Spleen (tissue), 11 donors: ENCODE measurements around the gene SVIP. TPM values are rescaled to one million over a fixed set of nuclear protein-coding genes. Genes with fewer than 3 reads are reported as not detected.

ENCODE experiments used
- DNase-seq: peaks from one replicate; pipeline ENCODE4 v3.0.0-alpha.2; 2020
- H3K27ac ChIP-seq, 8 donors: fragments of 200-600 bp; sonication (generic) in 7 of 8; 1 replicate in 4 of 8; 2 replicates in 4 of 8; pipeline versions ENCODE4 v1.5.0 to v1.8.0; 2016 to 2021; ENCODE audit warnings: inconsistent platforms in 4 of 8, mild to moderate bottlenecking in 4 of 8, moderate library complexity in 1 of 8
- H3K27me3 ChIP-seq, 7 donors: fragments of 200-600 bp; sonication (generic) in 6 of 7; replicated peaks in 1 of 7; 1 replicate in 4 of 7; 2 replicates in 3 of 7; pipeline versions ENCODE4 v1.5.0 to v1.8.0; 2016 to 2021; ENCODE audit warnings: inconsistent platforms in 3 of 7, mild to moderate bottlenecking in 1 of 7
- H3K36me3 ChIP-seq, 6 donors: fragments of 200-600 bp; sonication (generic) in 5 of 6; 1 replicate in 4 of 6; 2 replicates in 2 of 6; pipeline versions ENCODE4 v1.5.0 to v1.8.0; 2016 to 2021; ENCODE audit warnings: inconsistent platforms in 2 of 6
- H3K4me1 ChIP-seq, 6 donors: fragments of 200-600 bp; sonication (generic) in 5 of 6; 1 replicate in 3 of 6; 2 replicates in 3 of 6; pipeline versions ENCODE4 v1.5.0 to v1.8.0; 2016 to 2021; ENCODE audit warnings: inconsistent platforms in 3 of 6
- H3K4me3 ChIP-seq, 8 donors: fragments of 200-600 bp; sonication (generic) in 7 of 8; 1 replicate in 4 of 8; 2 replicates in 4 of 8; pipeline versions ENCODE4 v1.5.0 to v1.8.0; 2016 to 2021; ENCODE audit warnings: inconsistent platforms in 4 of 8, mild to moderate bottlenecking in 4 of 8, moderate library complexity in 2 of 8
- H3K9me3 ChIP-seq, 8 donors: fragments of 200-600 bp; sonication (generic) in 7 of 8; 1 replicate in 4 of 8; 2 replicates in 4 of 8; pipeline versions ENCODE4 v1.5.0 to v1.8.0; 2016 to 2021; ENCODE audit warnings: inconsistent platforms in 4 of 8
- CTCF ChIP-seq, 11 experiments: fragments of 200-600 bp in 7 of 11; fragments of 450-650 bp in 4 of 11; sonication (generic) in 4 of 11; IDR thresholded peaks in 8 of 11; conservative IDR thresholded peaks in 3 of 11; 1 replicate in 7 of 11; 2 replicates in 4 of 11; pipeline versions ENCODE4 v1.4.0 to v1.8.0; 2016 to 2021; ENCODE audit warnings: antibody characterized with exemption in 11 of 11, inconsistent platforms in 4 of 11, mild to moderate bottlenecking in 1 of 11
- POLR2A ChIP-seq, 3 donors: fragments of 450-650 bp; IDR thresholded peaks; one replicate each; pipeline ENCODE4 v1.5.1; 2017; ENCODE audit warnings: antibody characterized with exemption in 3 of 3, mild to moderate bottlenecking in 1 of 3
- POLR2AphosphoS5 ChIP-seq, 3 donors: sonication (generic); formaldehyde crosslinking; IDR thresholded peaks; one replicate each; pipeline ENCODE4 v1.5.1; 2017; ENCODE audit warnings: antibody characterized with exemption in 3 of 3
- WGBS, 5 donors: extraction: QIAGEN DNeasy Blood & Tissue Kit in 3 of 5; methylation state at CpG; one replicate each; pipeline versions ENCODE4 v1.1.5 to v1.1.7; 2013 to 2018; 5-methylcytosine and 5-hydroxymethylcytosine counted together
- intact Hi-C: fragments of 100-400 bp; cut with DNase I; formaldehyde crosslinking; loops from one replicate; pipeline ENCODE4 v1.15.0; 2023; ENCODE audit warnings: low total_unique reads
- polyA plus RNA-seq, 3 donors: library from polyadenylated mRNA; stranded (reverse); fragments of 200-250 nt; gene quantifications; one replicate each; pipeline ENCODE4 v1.2.1, GENCODE V29; 2013
- total RNA-seq, 7 donors: library from RNA; depleted of rRNA in 3 of 7; stranded (reverse); fragments of >200 nt in 3 of 7; fragmentation: NEBNext Ultra II Directional in 4 of 7; extraction: Animal tissue kit (Norgen Biotek cat#: 25700) in 4 of 7; gene quantifications; one replicate each; pipeline versions ENCODE4 v1.1.0 to v1.2.1, GENCODE V29; 2016 to 2021
- donor health status: healthy with polysubstance abuse.
- donor health status: DM: no; HTN: no; CAD: no; lungs with moderate emphysema.
- donor health status: DM: no; HTN: no; CAD: no.
- donor health status: Bipolar disorder and iron deficiency.
- donor health status: healthy.
- donor health status: DM: no; HTN: no; CAD: no.
- donor health status: DM: yes; HTN: yes; CAD: no.

Gene SVIP
- total and polyA plus RNA-seq, 10 donors = 11.2 to 30.0 (median 16.9) TPM

GRCh38 chr11:22875869-22876473 is 46.4 kb upstream of the SVIP start:
- intact Hi-C loops = no loop called here
- Histone ChIP-seq H3K27ac (no peak overlapping the region), H3K9me3 (no peaks in the 10 kb centered on the region), H3K4me1 (no peaks in the 10 kb centered on the region), H3K4me3 (no peak overlapping the region), H3K27me3 (no peaks in the 10 kb centered on the region), H3K36me3 (no peaks in the 10 kb centered on the region)
- 2 to 8% (median 6%) methylated on average over 2 of the region's 2 CpGs for WGBS, 5 donors
- no peak for DNase-seq
- TF ChIP-seq POLR2AphosphoS5 (IDR thresholded peaks at IDR 0.05) = no peak
- TF ChIP-seq CTCF (IDR thresholded peaks at IDR 0.05 in 8 of 11, conservative IDR thresholded peaks at IDR 0.05 in 3 of 11) = peak; percentile 37 to 81 (median 71)
- no peak for TF ChIP-seq POLR2A (IDR thresholded peaks at IDR 0.05)

- DNase-seq = no peak
- Histone ChIP-seq H3K27me3 (no peaks in the 10 kb centered on the region), H3K36me3 (peaks cover 0 to 7% (median 0%) of the 10 kb centered on the region in 6 donors), H3K4me3 (no peak overlapping the region), H3K4me1 (no peaks in the 10 kb centered on the region), H3K9me3 (no peaks in the 10 kb centered on the region), H3K27ac (no peak overlapping the region)
- 77 to 89% (median 83%) methylated on average over 3 of the region's 3 CpGs for WGBS, 5 donors
- intact Hi-C loops = no loop called here
- TF ChIP-seq CTCF (IDR thresholded peaks at IDR 0.05 in 8 of 11, conservative IDR thresholded peaks at IDR 0.05 in 3 of 11) (no peak), POLR2A (IDR thresholded peaks at IDR 0.05) (no peak), POLR2AphosphoS5 (IDR thresholded peaks at IDR 0.05) (no peak)
Observed at GRCh38 chr11:22869325-22869724, 39.7 kb upstream of the SVIP start.

- DNase-seq = no peak
- H3K27me3 ChIP-seq = no peaks in the 10 kb centered on the region
- WGBS, 5 donors = 95 to 100% (median 96%) methylated on average over 4 of the region's 4 CpGs
Observed at GRCh38 chr11:22860241-22860640, 30.6 kb upstream of the SVIP start, which contains the start of gene CCDC179. CCDC179 (minus strand) TSS chr11:22860474; CDS start chr11:22860421, 53 bp downstream.

More at GRCh38 chr11:22860241-22860640, 30.6 kb upstream of the SVIP start, which contains the start of gene CCDC179:
- no peaks in the 10 kb centered on the region for H3K9me3 ChIP-seq
- H3K27ac ChIP-seq = no peak within 1 kb of the TSS
- intact Hi-C loops = no loop called here
- H3K4me3 ChIP-seq = no peak within 1 kb of the TSS
- no peaks in the 10 kb centered on the region for H3K4me1 ChIP-seq
- TF ChIP-seq POLR2AphosphoS5 (IDR thresholded peaks at IDR 0.05) (no peak), POLR2A (IDR thresholded peaks at IDR 0.05) (no peak), CTCF (IDR thresholded peaks at IDR 0.05 in 8 of 11, conservative IDR thresholded peaks at IDR 0.05 in 3 of 11) (no peak)
- H3K36me3 ChIP-seq = no peaks in the 10 kb centered on the region
